ENCODE results near the gene VPS26A. TPM values are rescaled to one million over a fixed set of nuclear protein-coding genes. Genes with fewer than 3 reads are reported as not detected.
"Not testable (repeated sequence)": the region's sequence is repeated elsewhere in the genome, so short reads cannot be mapped to it uniquely, and the experiment has no call there.

The VPS26A gene
- total RNA-seq, 1 donor from 2014 or later = 43.9 TPM

GRCh38 chr10:69172241-69172982 is 48.4 kb downstream of the VPS26A start:
- no peak for DNase-seq (ENCODE audit: extremely low read depth, low read depth, low spot score)

GRCh38 chr10:69175326-69175725 is 51.3 kb downstream of the VPS26A start:
- DNase-seq (ENCODE audit: extremely low read depth, low read depth, low spot score) = not testable (repeated sequence)

GRCh38 chr10:69176823-69177222 is 52.8 kb downstream of the VPS26A start:
- DNase-seq (ENCODE audit: extremely low read depth, low read depth, low spot score) = no peak

GRCh38 chr10:69179089-69179742 is 55.2 kb downstream of the VPS26A start:
- DNase-seq (ENCODE audit: extremely low read depth, low read depth, low spot score) = no peak

GRCh38 chr10:69179743-69180524 is 56.0 kb downstream of the VPS26A start, which contains the start of gene SUPV3L1:
TSS of gene SUPV3L1 (plus strand) at chr10:69180234. CDS start at chr10:69180292, 58 bp downstream.
- DNase-seq (ENCODE audit: extremely low read depth, low read depth, low spot score) = peak; percentile 94

- no peak for DNase-seq (ENCODE audit: extremely low read depth, low read depth, low spot score)
These were observed 56.7 kb downstream of the VPS26A start for GRCh38 chr10:69180525-69181204.

- no peak for DNase-seq (ENCODE audit: extremely low read depth, low read depth, low spot score)
These were observed 57.5 kb downstream of the VPS26A start for GRCh38 chr10:69181433-69181832.

GRCh38 chr10:69182005-69182404 is 58.0 kb downstream of the VPS26A start:
- no peak for DNase-seq (ENCODE audit: extremely low read depth, low read depth, low spot score)

GRCh38 chr10:69186524-69186923 is 62.5 kb downstream of the VPS26A start:
- no peak for DNase-seq (ENCODE audit: extremely low read depth, low read depth, low spot score)

GRCh38 chr10:69201045-69201444 is 77.1 kb downstream of the VPS26A start:
- DNase-seq (ENCODE audit: extremely low read depth, low read depth, low spot score) = no peak

- no peak for DNase-seq (ENCODE audit: extremely low read depth, low read depth, low spot score)
These were observed 78.4 kb downstream of the VPS26A start for GRCh38 chr10:69202332-69202731.

- no peak for DNase-seq (ENCODE audit: extremely low read depth, low read depth, low spot score)
These were observed 84.8 kb downstream of the VPS26A start for GRCh38 chr10:69208761-69209160.

GRCh38 chr10:69209787-69210484 is 86.0 kb downstream of the VPS26A start:
- DNase-seq (ENCODE audit: extremely low read depth, low read depth, low spot score) = no peak

GRCh38 chr10:69211104-69211503 is 87.1 kb downstream of the VPS26A start:
- no peak for DNase-seq (ENCODE audit: extremely low read depth, low read depth, low spot score)

GRCh38 chr10:69211524-69211923 is 87.5 kb downstream of the VPS26A start:
- DNase-seq (ENCODE audit: extremely low read depth, low read depth, low spot score) = no peak

GRCh38 chr10:69213591-69214311 is 89.8 kb downstream of the VPS26A start:
- no peak for DNase-seq (ENCODE audit: extremely low read depth, low read depth, low spot score)

GRCh38 chr10:69214666-69215131 is 90.7 kb downstream of the VPS26A start:
- DNase-seq (ENCODE audit: extremely low read depth, low read depth, low spot score) = no peak

- no peak for DNase-seq (ENCODE audit: extremely low read depth, low read depth, low spot score)
These were observed 91.6 kb downstream of the VPS26A start for GRCh38 chr10:69215405-69216171.

Data from glomerular endothelial cell (primary cell).